MCF 10A (cell line): ENCODE measurements around the gene UBE2QL1. TPM values are rescaled to one million over a fixed set of nuclear protein-coding genes. Genes with fewer than 3 reads are reported as not detected.

ENCODE experiments used
- BruUV-seq: library from RNA; stranded (reverse); fragments of 400-500 nt; replicated peaks from 2 replicates; lab custom pipeline; 2021; lab: Mats Ljungman, UMichigan
- CTCF ChIA-PET: fragments of 300-600 bp; sonication (Branson Sonifier 250); formaldehyde crosslinking; extraction: SDS; loops from one replicate; lab custom pipeline; 2021; ENCODE audit warnings: antibody characterized with exemption, inconsistent platforms; lab: Yijun Ruan, JAX
- POLR2A ChIA-PET: fragments of 300-600, 350-650 bp; sonication (Branson Sonifier 250); formaldehyde crosslinking; extraction: SDS; loops from one replicate; lab custom pipeline; 2020; ENCODE audit warnings: antibody characterized with exemption, inconsistent platforms; lab: Yijun Ruan, JAX
- DNase-seq: peaks from one replicate; pipeline ENCODE4 v3.0.0-alpha.2; 2018; ENCODE audit not compliant: unreplicated experiment
- H3K27ac Mint-ChIP-seq: one replicate; pipeline ENCODE4 v1.8.0; 2022; ENCODE audit warnings: mild to moderate bottlenecking, low read depth, mixed read lengths; ENCODE audit not compliant: unreplicated experiment
- H3K27me3 Mint-ChIP-seq: one replicate; pipeline ENCODE4 v1.8.0; 2022; ENCODE audit warnings: mixed read lengths; ENCODE audit not compliant: insufficient read depth, unreplicated experiment
- H3K36me3 Mint-ChIP-seq: one replicate; pipeline ENCODE4 v1.8.0; 2022; ENCODE audit warnings: mild to moderate bottlenecking, moderate library complexity, mixed read lengths; ENCODE audit not compliant: insufficient read depth, unreplicated experiment
- H3K4me1 Mint-ChIP-seq: one replicate; pipeline ENCODE4 v1.8.0; 2022; ENCODE audit warnings: mixed read lengths; ENCODE audit not compliant: insufficient read depth, unreplicated experiment
- H3K4me3 Mint-ChIP-seq: one replicate; pipeline ENCODE4 v1.8.0; 2022; ENCODE audit warnings: mild to moderate bottlenecking, moderate library complexity, mixed read lengths; ENCODE audit not compliant: unreplicated experiment
- H3K9me3 Mint-ChIP-seq: one replicate; pipeline ENCODE4 v1.8.0; 2022; ENCODE audit warnings: mixed read lengths; ENCODE audit not compliant: unreplicated experiment
- intact Hi-C: fragments of 100-400 bp; cut with micrococcal nuclease; formaldehyde crosslinking; loops from 2 replicates; pipeline ENCODE4 v1.14.1; 2022
- total RNA-seq: library from RNA; stranded (reverse); gene quantifications from 2 replicates; pipeline ENCODE4 v1.2.3, GENCODE V29; 2022
- TF ChIP-seq, protein P1 (sequence below): fragments of 200-600 bp; IDR thresholded peaks from one replicate; pipeline ENCODE4 v1.8.0; 2022; ENCODE audit warnings: antibody characterized with exemption, mild to moderate bottlenecking; ENCODE audit not compliant: unreplicated experiment

Gene UBE2QL1
- total RNA-seq, 1 experiment from 2014 or later = not detected

DNA sequence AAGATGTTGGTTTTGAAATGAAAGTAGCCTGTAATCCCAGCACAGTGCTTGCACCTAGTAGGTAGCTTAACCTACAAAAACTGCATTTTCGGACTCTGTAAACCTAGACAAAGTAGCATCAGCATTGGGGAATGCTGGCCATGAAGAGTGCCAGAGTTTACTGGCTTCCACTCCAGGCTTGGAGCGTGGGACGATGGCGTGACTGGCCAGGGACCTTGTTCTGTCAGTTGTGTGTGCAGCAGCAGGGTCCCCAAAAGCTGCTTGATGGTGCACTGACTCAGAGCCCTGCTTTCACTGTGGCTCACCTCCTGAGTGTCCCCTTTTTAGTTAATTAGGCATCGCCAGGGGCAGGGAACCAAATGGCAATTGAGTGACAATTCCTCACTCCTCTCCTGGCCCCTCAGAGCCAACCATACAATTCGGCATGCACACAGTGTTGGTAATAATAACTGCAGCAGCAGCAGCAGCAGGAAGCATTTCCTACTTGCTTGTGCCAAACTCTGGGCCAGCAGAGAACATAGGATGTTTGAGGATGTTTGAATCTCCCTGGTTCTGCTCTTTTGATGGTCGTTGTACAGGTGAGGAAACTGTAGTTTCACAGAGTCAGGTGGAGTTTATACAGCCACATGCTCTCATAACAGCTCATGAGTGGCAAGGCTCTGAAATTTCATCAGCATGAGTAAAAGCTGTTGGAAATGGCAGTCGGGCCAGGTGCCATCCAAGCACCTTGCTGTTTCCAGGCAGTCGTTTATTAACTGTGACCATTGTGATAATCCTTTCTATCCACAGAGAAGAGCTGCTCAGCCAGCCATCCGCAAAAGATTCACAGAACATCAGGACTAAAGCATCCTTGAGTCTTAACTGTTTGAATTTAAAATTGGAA is 4.2 kb downstream of the UBE2QL1 start:
- BruUV-seq = no TSS peak
- peaks cover 8% of the 10 kb centered on the region for H3K9me3 Mint-ChIP-seq

DNA sequence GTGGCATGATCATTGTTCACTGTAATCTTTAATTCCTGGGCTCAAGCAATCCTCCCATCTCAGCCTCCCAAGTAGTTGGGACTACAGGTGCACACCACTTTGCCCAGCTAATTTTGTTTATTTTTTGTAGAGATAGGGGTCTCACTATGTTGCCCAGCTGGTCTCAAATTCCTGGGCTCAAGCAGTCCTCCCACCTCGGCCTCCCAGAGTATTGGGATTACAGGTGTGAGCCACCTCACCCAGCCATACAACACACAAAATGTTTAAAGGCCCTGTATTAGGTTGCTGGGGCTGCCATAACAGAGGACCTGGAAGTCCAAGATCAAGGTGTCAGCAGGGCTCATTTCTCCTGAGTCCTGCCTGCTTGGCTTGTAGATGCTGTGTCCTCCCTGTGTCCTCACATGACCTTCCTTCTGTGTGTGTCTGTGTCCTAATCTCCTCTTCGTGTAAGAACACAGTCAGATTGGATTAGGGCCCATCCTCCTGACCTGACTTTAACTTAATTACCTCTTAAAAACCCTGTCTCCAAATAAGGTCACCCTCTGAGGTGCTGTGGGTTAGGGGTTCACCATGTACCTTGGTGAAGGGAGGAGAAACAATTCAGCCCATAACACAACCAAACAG is 5.4 kb downstream of the UBE2QL1 start:
- ChIA-PET CTCF (no interaction called here), POLR2A (no interaction called here)
- intact Hi-C loops = no loop called here

More for the DNA sequence above, 4.2 kb downstream of the UBE2QL1 start:
- intact Hi-C loops = no loop called here
- POLR2A ChIA-PET = interaction anchor here (0.6 kb wide), 1 partner anchor 15 kb away, joined by 3 read pairs; no protein-coding TSS in a partner anchor
- no peaks in the 10 kb centered on the region for H3K36me3 Mint-ChIP-seq
- no peak for DNase-seq
- TF ChIP-seq, protein P1, sequence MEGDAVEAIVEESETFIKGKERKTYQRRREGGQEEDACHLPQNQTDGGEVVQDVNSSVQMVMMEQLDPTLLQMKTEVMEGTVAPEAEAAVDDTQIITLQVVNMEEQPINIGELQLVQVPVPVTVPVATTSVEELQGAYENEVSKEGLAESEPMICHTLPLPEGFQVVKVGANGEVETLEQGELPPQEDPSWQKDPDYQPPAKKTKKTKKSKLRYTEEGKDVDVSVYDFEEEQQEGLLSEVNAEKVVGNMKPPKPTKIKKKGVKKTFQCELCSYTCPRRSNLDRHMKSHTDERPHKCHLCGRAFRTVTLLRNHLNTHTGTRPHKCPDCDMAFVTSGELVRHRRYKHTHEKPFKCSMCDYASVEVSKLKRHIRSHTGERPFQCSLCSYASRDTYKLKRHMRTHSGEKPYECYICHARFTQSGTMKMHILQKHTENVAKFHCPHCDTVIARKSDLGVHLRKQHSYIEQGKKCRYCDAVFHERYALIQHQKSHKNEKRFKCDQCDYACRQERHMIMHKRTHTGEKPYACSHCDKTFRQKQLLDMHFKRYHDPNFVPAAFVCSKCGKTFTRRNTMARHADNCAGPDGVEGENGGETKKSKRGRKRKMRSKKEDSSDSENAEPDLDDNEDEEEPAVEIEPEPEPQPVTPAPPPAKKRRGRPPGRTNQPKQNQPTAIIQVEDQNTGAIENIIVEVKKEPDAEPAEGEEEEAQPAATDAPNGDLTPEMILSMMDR = no peak
- no peak overlapping the region for H3K4me3 Mint-ChIP-seq
- H3K27me3 Mint-ChIP-seq = peaks cover 62% of the 10 kb centered on the region
- CTCF ChIA-PET = no interaction called here
- peaks cover 5% of the 10 kb centered on the region for H3K4me1 Mint-ChIP-seq
- no peak overlapping the region for H3K27ac Mint-ChIP-seq

DNA sequence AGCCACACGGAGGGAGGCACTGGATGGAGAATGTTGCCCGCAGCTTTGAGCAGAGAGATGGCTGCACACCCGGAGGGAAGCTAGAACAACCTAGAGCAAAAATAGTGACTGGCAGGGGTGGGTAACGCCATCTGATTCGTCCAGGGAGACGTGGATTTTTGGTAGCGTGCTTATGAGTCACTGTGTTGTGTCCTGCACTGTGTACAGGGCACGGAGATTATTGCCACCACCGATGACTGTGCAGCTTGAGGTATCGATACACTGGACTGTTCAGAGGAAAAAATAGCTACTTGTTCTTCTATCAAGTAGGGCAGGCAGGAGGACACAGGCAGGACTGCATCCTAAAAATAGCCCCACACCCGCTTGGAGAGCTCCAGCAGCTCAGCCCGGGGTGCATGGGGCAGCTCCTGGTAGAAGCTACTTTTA is 6.0 kb downstream of the UBE2QL1 start:
- Mint-ChIP-seq H3K36me3 (no peaks in the 10 kb centered on the region), H3K27me3 (peaks cover 58% of the 10 kb centered on the region), H3K27ac (no peak overlapping the region), H3K4me1 (peaks cover 5% of the 10 kb centered on the region), H3K4me3 (no peak overlapping the region), H3K9me3 (peaks cover 1% of the 10 kb centered on the region)
- intact Hi-C loops = no loop called here
- TF ChIP-seq, protein P1 = no peak
- no TSS peak for BruUV-seq
- ChIA-PET POLR2A (no interaction called here), CTCF (no interaction called here)
- DNase-seq = no peak

More for the DNA sequence above, 5.4 kb downstream of the UBE2QL1 start:
- H3K4me3 Mint-ChIP-seq = no peak overlapping the region
- H3K27me3 Mint-ChIP-seq = peaks cover 64% of the 10 kb centered on the region
- H3K36me3 Mint-ChIP-seq = no peaks in the 10 kb centered on the region
- H3K9me3 Mint-ChIP-seq = peaks cover 7% of the 10 kb centered on the region
- BruUV-seq = no TSS peak
- peaks cover 5% of the 10 kb centered on the region for H3K4me1 Mint-ChIP-seq
- no peak overlapping the region for H3K27ac Mint-ChIP-seq
- TF ChIP-seq, protein P1 = no peak
- no peak for DNase-seq

DNA sequence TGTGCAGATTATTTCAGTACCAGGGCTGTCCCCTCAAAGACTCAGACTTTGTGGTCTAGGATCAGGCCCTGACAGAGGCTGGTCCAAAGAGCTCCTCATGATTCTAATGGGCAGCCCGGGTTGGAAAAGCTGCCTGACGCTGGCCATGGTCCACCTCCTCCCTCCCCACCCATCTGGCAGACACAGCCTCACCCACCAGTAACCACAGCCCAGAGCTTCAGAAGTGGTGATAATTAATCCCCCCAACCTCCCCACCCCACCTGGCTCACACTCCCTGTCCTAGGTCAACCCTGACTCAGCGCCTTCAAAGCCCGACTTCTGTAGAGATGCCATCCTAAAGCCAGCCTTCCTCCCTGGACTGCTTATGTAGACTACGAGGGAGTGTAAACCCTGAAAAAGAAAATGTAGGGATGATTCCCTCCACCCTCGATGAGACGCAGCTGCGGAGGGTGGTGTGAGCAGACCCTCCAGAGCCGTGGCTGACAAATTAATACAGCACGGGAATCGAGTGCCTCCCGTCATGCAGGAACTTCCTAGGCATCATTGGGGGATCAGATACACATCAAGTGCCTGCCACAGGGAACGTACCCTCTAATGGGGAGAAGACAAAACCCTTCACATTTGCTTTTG is 7.0 kb downstream of the UBE2QL1 start:
- H3K4me3 Mint-ChIP-seq = no peak overlapping the region
- BruUV-seq = no TSS peak
- peaks cover 5% of the 10 kb centered on the region for H3K4me1 Mint-ChIP-seq
- H3K27ac Mint-ChIP-seq = no peak overlapping the region
- intact Hi-C loops = no loop called here
- DNase-seq = no peak
- TF ChIP-seq, protein P1 = no peak
- H3K27me3 Mint-ChIP-seq = peaks cover 47% of the 10 kb centered on the region
- no peaks in the 10 kb centered on the region for H3K36me3 Mint-ChIP-seq
- CTCF ChIA-PET = no interaction called here
- POLR2A ChIA-PET = no interaction called here
- H3K9me3 Mint-ChIP-seq = no peaks in the 10 kb centered on the region
